HG02884 (cell line): ENCODE data around the gene DNAL1.
"Not testable (repeated sequence)": the region's sequence is repeated elsewhere in the genome, so short reads cannot be mapped to it uniquely, and the experiment has no call there.

ENCODE experiments used
- ATAC-seq: cut with Tn5 transposase; IDR thresholded peaks from one replicate; pipeline ENCODE4 v1.9.1; 2021; ENCODE audit warnings: mild to moderate bottlenecking, moderate library complexity; ENCODE audit not compliant: unreplicated experiment

Gene DNAL1

DNA sequence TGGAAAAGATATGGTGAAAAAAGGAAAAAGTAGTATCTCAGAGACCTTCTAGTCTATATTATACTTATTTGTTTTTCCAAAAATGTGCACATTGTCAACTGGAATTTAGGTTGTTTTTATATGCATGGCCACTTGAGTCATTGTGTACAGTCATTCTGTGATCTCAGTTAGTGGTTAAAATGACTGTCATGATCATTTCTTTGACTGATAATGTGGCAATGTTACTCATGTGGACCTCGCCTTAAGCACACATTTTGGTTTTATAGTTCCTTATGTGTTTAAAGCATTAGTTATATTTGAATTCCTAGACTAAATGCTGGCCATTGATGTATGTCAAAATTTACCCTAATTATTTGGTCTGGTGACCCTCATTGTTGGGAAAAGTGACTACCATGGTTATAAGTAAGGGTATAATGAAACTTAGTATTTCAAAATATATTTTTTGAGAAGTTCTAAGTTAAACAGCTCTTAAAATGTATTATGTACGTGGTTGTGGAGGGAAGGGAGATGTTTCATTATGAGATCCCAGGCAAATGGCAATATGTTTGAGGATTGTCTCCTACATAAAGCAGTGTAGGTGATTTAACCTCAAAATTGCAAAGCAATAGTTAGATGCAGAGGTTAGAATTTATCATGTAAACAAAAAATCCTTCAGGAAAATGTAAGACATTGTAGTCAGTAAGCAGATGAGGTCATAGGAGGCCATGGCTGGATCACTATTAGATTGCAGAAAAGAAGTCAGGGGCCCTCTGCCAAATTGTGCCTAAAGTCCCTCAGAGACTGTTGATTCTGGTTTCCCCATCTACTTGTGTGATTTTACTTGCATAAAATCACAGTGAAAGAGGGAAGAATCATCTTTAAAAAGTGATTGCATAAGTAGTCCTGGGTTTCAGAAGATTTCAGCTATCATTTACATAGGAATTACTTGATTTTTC, 51.9 kb downstream of the DNAL1 start:
- peak; percentile 89 for ATAC-seq

DNA sequence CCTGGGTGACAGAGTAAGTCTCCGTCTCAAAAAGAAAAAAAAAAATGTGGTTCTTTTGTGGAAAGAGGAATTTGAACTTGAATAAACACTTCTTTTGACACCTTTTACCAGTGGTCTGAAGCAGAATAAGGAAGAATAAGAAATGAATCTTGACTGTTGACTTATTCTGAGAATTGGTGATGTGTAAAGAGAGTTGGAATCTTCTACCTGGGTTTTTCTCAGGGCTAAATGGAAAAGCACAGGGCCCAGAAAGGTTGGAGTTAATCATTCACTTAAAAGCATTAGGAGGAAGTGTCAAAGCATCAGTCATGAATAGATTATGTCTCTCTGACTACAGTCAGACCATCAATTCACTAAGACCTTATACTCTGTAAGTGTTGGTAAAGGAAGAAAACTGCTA, 55.5 kb downstream of the DNAL1 start:
- ATAC-seq: no peak

GRCh38 chr14:73708076-73708475, 63.3 kb downstream of the DNAL1 start:
- not testable (repeated sequence) for ATAC-seq

GRCh38 chr14:73709904-73710469, 65.2 kb downstream of the DNAL1 start:
- ATAC-seq: no peak

DNA sequence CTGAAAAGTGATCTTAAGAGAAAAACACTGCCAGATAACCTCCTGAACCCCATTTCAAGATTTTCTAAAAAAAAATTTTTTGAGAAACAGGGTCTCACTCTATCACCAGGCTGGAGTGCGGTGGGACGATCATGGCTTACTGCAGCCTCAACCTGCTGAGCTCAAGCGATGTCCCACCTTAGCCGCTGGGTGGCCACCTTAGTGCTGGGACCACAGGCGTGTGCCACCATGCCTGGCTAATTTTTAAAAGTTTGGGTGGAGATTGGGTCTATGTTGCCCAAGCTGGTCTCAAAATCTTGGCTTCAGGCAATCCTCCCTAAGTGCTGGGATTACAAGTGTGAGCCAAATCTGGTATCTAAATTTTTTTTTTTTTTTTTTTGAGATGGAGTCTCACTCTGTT, 66.0 kb downstream of the DNAL1 start:
- no peak for ATAC-seq

- ATAC-seq: no peak
Measured at GRCh38 chr14:73712071-73712506, 67.3 kb downstream of the DNAL1 start.

- ATAC-seq: no peak
Measured at GRCh38 chr14:73712540-73713180, 67.9 kb downstream of the DNAL1 start.

GRCh38 chr14:73713206-73713802, 68.5 kb downstream of the DNAL1 start:
- ATAC-seq: no peak

DNA sequence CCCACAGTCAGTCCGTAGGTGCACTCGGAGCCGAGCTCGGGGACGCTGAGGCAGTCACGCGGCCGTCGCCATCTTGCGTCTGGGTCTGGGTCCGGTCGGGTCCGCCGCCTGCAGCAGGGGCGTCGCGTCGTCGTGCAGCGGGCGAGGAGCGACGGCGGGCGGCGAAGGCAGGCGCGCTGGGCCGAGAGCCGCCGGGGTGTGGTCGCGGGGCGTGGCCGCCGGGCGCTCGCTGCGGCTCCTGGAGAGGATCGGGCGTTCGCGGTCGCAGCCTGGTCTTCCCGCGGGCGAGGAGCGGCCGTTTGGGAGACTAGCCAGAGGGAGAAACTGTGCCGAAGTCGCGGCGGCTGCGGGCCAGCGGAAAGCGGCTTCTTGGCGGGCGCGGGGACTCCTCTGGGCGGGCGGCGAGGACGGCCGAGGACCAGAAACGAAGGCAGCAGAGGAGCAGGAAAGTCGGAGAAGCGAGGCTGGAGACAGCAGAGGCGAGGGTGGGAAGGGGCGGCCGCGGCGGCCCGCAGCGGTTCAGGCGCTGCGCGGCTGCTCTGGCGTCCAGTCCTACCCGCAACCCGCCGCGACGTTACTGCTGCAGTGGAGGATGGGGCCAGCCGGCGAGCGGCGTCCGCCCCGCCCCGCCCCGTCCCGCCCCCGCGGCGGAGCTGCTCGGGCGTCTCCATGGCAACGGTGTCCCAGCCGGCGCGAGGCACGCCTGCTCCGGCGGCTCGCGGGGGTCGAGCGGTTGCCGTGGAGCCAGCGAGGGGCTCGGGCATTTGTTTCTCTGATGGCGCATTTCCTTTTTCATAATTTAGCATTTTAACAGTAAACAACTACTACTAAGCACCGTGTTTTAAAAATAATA, 69.2 kb downstream of the DNAL1 start, which contains the start of gene PNMA1:
Gene PNMA1 (minus strand): TSS at position 582 of the 853 bp plus-strand sequence. CDS start 745 bp downstream, outside the sequence.
- ATAC-seq: peak; percentile 65

DNA sequence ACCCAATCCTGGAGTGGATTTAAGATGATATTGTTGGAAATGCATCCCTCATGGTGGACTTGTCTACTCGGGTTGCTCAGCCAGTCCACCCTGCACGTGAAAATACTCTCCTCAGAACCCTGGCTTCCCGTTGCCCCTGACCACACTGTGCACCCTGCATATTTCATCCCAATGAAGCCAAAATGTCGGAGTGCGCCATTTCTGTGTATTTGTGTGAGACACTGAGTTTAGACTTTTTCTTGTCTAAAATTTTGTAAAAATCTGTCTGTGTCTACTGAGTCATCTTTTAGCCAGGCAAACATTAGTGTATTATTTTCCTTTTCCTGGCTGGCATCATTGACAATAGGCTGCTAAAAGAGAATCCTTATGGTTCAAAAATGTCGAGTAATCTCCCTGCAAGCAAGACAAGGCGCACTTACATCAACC, 69.9 kb downstream of the DNAL1 start:
- no peak for ATAC-seq

GRCh38 chr14:73715707-73716106, 70.9 kb downstream of the DNAL1 start:
- no peak for ATAC-seq

DNA sequence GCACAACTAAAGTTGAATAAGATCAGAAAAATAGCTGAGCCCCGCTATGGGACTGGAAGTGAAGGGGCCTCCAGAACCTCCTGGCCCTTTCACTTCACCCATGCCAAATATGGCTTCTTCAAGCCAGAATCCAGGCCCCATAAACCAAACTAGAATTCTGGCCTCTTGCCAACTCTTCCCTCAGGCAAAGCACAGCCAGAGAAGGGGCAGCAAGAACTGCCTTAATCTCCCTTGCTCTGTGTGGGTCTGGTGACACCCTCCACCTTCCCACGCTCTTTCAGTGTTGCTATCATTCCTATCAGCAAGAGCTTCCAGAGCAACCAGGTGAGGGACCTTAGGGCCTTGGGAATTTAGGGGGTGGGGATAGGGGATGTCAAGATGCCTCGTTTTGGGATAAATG, 72.5 kb downstream of the DNAL1 start:
- no peak for ATAC-seq

- ATAC-seq: no peak
Measured at GRCh38 chr14:73717711-73718417, 73.1 kb downstream of the DNAL1 start.

- ATAC-seq: no peak
Measured at GRCh38 chr14:73718418-73719251, 73.8 kb downstream of the DNAL1 start.

- no peak for ATAC-seq
Measured at GRCh38 chr14:73719361-73719760, 74.6 kb downstream of the DNAL1 start.

- ATAC-seq: no peak
Measured at GRCh38 chr14:73719791-73720190, 75.0 kb downstream of the DNAL1 start.

- no peak for ATAC-seq
Measured at GRCh38 chr14:73720636-73721035, 75.8 kb downstream of the DNAL1 start.

DNA sequence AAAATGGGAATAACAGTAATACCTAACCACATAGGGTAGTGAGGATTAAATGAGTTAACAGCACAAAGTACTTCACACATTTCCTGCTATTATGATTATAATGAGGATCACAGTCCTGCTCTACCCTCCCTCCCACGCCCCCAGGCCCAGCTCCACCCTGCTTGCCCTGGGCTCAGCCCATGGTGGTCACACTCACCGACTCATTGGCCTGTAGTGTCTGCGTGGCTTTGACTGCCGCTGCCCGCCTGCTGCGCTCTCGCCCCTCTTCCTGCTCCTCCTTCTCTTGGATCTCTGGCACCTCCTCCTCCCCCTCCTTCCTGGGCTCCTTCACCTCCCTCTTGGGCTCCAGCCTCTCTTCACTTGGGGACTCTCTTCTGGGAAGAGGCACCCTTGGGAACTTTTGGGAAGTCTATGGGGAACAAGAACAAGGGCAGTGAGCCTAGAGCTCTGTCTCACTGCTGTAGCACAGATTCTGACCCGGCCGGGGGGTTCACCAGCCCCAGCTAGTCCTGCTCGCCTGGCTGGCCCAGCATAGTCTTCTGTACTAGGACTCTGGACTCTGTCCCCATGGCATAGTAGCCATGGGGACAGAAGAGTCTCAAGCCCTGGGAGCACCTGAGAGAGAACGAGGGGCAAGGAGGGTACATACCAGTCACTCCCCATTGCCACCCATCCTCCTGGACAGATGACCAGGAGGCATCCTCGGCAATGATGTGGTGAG, 76.5 kb downstream of the DNAL1 start:
- ATAC-seq: no peak
